ENCODE results near the gene PIK3R5. TPM values are rescaled to one million over a fixed set of nuclear protein-coding genes. Genes with fewer than 3 reads are reported as not detected.

PIK3R5 gene
- total RNA-seq, 1 donor from 2014 or later: 42.0 TPM

DNA sequence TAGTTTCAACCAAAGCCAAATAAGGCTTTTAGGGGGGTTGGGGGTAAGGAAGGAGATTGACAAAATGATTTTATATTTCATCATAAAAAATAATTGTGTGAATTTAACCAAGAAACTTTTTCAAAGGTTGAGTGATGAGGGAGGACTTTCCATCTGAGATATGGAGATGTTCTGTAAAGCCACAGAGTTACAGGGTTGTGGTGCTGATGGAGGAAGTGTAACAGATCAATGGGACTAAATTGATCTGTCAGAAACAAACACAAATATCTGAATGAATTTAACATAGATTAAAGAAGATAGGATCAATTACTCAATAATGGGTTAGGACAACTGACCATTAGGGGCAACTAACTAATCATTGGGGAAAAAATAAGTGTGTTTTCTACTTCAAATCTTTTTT lies 14.2 kb upstream of the PIK3R5 start:
- Histone ChIP-seq H3K27ac (no peak overlapping the region), H3K36me3 (no peaks in the 10 kb centered on the region), H3K4me1 (no peaks in the 10 kb centered on the region), H3K4me3 (no peak overlapping the region), H3K27me3 (no peaks in the 10 kb centered on the region), H3K9me3 (no peaks in the 10 kb centered on the region)
- no peak for DNase-seq (ENCODE audit: low spot score in 2 of 2)
- intact Hi-C loops (cut with DNase I): no loop called here
- TF ChIP-seq CTCF (IDR thresholded peaks at IDR 0.05): no peak

- no peaks in the 10 kb centered on the region for H3K9me3 ChIP-seq
- DNase-seq (ENCODE audit: low spot score in 2 of 2): no peak
- no peak for TF ChIP-seq CTCF (IDR thresholded peaks at IDR 0.05)
- intact Hi-C loops (cut with DNase I): no loop called here
- no peaks in the 10 kb centered on the region for H3K36me3 ChIP-seq
- no peaks in the 10 kb centered on the region for H3K27me3 ChIP-seq
- no peak overlapping the region for H3K27ac ChIP-seq
- no peaks in the 10 kb centered on the region for H3K4me1 ChIP-seq
- no peak overlapping the region for H3K4me3 ChIP-seq
Observed at GRCh38 chr17:8976638-8977037, 11.1 kb upstream of the PIK3R5 start.

DNA sequence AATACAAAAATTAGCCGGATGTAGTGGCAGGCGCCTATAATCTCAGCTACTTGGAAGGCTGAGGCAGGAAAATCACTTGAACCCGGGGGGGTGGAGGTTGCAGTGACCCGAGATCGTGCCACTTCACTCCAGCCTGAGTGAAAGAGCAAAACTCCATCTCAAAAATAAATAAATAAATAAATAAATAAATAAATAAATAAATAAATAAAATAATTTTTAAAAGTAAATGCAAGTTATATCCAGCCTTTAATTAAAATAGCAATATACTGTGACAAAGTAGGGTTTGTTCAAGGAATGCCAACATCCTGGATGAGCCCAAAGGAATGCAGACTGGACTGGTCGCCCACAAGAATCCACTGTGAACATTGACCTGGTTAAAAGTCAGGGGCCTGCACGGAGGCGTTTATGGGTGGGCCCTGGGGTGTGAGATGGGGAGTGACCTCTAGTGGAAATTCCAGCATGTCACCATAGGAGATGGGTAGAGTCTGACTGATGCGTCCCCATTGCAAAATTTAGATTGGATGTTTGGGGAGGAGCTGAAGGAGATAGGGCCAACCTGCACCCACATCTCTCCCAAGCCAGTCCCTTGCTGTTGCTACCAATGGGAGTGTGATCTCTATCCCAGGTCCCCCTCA lies 9.7 kb upstream of the PIK3R5 start:
- intact Hi-C loops (cut with DNase I): no loop called here
- no peak for TF ChIP-seq CTCF (IDR thresholded peaks at IDR 0.05)
- H3K4me1 ChIP-seq: no peaks in the 10 kb centered on the region

DNA sequence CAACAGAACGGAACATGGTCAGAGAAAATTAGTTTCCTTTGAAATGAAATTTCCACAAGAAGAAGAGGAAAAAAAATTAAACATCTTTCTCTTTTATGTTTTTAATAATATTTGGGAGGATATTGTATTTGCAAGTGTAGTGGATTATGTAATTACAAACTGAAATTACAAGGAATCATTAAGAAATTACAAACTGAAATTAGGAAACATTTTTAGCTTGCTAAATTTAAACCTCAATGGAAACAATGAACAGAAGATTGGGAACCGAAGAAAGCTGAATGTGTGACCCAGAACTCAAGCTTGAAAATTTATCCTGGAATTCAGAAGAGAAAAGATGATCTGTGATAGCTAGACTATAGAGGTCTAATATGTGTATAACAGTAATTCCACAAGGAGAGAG lies 4.4 kb upstream of the PIK3R5 start:
- intact Hi-C loops (cut with DNase I): no loop called here
- no peak for DNase-seq (ENCODE audit: low spot score in 2 of 2)
- Histone ChIP-seq H3K9me3 (no peaks in the 10 kb centered on the region), H3K27me3 (peaks cover 6% of the 10 kb centered on the region), H3K4me3 (no peak overlapping the region), H3K27ac (no peak overlapping the region), H3K4me1 (peaks cover 0 to 4% of the 10 kb centered on the region in 2 donors), H3K36me3 (no peaks in the 10 kb centered on the region)
- no peak for TF ChIP-seq CTCF (IDR thresholded peaks at IDR 0.05)

More for the DNA sequence above, 9.7 kb upstream of the PIK3R5 start:
- Histone ChIP-seq H3K4me3 (no peak overlapping the region), H3K27me3 (no peaks in the 10 kb centered on the region), H3K27ac (no peak overlapping the region), H3K9me3 (no peaks in the 10 kb centered on the region), H3K36me3 (no peaks in the 10 kb centered on the region)
- no peak for DNase-seq (ENCODE audit: low spot score in 2 of 2)

DNA sequence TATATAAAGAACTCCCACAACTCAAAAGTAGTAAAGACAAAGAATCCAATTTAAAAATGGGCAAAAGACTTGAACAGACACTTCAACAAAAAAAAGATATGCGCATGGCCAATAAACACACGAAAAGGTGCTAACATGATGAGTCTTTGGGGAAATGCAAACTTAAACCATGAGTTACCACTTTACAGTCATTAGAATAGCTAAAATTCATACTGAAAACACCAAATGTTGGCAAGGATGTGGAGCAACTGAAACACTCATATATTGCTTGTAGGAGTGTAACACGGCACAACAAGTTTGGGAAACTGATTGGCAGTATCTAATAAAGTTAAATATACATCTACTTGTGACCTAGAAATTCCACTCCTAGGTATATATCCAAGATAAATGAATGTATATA lies 3.0 kb upstream of the PIK3R5 start:
- no peak overlapping the region for H3K27ac ChIP-seq
- no peak for DNase-seq (ENCODE audit: low spot score in 2 of 2)
- intact Hi-C loops (cut with DNase I): no loop called here
- no peaks in the 10 kb centered on the region for H3K36me3 ChIP-seq
- no peaks in the 10 kb centered on the region for H3K9me3 ChIP-seq
- H3K27me3 ChIP-seq: peaks cover 6% of the 10 kb centered on the region
- H3K4me3 ChIP-seq: no peak overlapping the region
- peaks cover 0 to 4% of the 10 kb centered on the region in 2 donors for H3K4me1 ChIP-seq
- TF ChIP-seq CTCF (IDR thresholded peaks at IDR 0.05): no peak

DNA sequence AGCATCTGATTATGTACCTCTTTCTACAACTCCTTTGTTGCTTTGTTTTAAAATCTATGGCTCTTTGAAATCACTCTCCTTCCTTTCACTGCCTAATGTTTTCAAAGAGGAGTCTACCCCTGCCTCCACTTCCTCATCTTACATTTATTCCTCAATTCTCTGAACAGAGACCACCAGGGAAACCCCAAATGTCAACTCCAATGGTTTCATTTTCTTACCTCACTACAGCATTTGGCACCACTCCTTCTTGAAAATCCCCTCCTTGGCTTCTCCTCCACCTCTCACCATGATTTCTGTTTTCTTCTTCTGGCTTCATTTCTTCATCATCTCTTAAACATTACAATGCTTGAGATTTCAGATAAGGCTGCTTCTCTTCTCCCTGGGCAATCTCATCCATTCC lies 2.4 kb upstream of the PIK3R5 start:
- Histone ChIP-seq H3K9me3 (no peaks in the 10 kb centered on the region), H3K36me3 (no peaks in the 10 kb centered on the region)

More for the DNA sequence above, 2.4 kb upstream of the PIK3R5 start:
- DNase-seq (ENCODE audit: low spot score in 2 of 2): no peak
- Histone ChIP-seq H3K27me3 (peaks cover 6% of the 10 kb centered on the region), H3K4me1 (peaks cover 0 to 4% of the 10 kb centered on the region in 2 donors), H3K27ac (no peak overlapping the region), H3K4me3 (no peak overlapping the region)
- intact Hi-C loops (cut with DNase I): no loop called here
- TF ChIP-seq CTCF (IDR thresholded peaks at IDR 0.05): no peak

Measured in ascending aorta (tissue), 2 donors.